CD8-positive, alpha-beta memory T cell (primary cell): ENCODE results near the gene EIPR1. TPM values are rescaled to one million over a fixed set of nuclear protein-coding genes. Genes with fewer than 3 reads are reported as not detected.
A peak's percentile ranks its signal among the peaks of the same experiment; 100 is the strongest.

Experiments used
- CTCF ChIA-PET: fragments of 350-600 bp; sonication (Branson Sonifier 250); formaldehyde crosslinking; loops from one replicate; lab custom pipeline; 2021; ENCODE audit warnings: antibody characterized with exemption; lab: Charles Lee
- POLR2A ChIA-PET: fragments of 350-600 bp; sonication (Branson Sonifier 250); formaldehyde crosslinking; loops from one replicate; lab custom pipeline; 2021; ENCODE audit warnings: antibody characterized with exemption; lab: Charles Lee
- DNase-seq, 5 donors: peaks; one replicate each; pipeline versions ENCODE4 v3.0.0 to v3.0.0-alpha.2; 2020 to 2022; ENCODE audit warnings: mixed read lengths in 1 of 5
- H3K27ac ChIP-seq: one replicate; pipeline ENCODE4 v1.7.0; 2013; ENCODE audit warnings: low read depth, mild to moderate bottlenecking, low read length, moderate library complexity
- H3K27me3 ChIP-seq: 2 replicates; pipeline ENCODE4 v1.7.0; 2013; ENCODE audit warnings: low read length, mild to moderate bottlenecking; ENCODE audit not compliant: insufficient read depth, poor library complexity, severe bottlenecking
- H3K36me3 ChIP-seq: 2 replicates; pipeline ENCODE4 v1.7.0; 2013; ENCODE audit warnings: mild to moderate bottlenecking, low read length, moderate library complexity; ENCODE audit not compliant: insufficient read depth
- H3K4me1 ChIP-seq: 2 replicates; pipeline ENCODE4 v1.7.0; 2013; ENCODE audit warnings: mild to moderate bottlenecking, low read length, moderate library complexity; ENCODE audit not compliant: insufficient read depth
- H3K4me3 ChIP-seq: 2 replicates; pipeline ENCODE4 v1.7.0; 2013; ENCODE audit warnings: mild to moderate bottlenecking, low read length
- H3K9me3 ChIP-seq: 2 replicates; pipeline ENCODE4 v1.7.0; 2013; ENCODE audit warnings: mild to moderate bottlenecking, low read length
- H3K27ac Mint-ChIP-seq, 8 donors: one replicate each; pipeline ENCODE4 v1.8.0; 2020 to 2021; ENCODE audit warnings: mixed read lengths in 8 of 8, mild to moderate bottlenecking in 6 of 8, inconsistent platforms in 3 of 8, moderate library complexity in 3 of 8
- H3K27me3 Mint-ChIP-seq, 2 donors: one replicate each; pipeline ENCODE4 v1.8.0; 2020 to 2021; ENCODE audit warnings: mixed read lengths in 2 of 2, mild to moderate bottlenecking in 1 of 2, moderate library complexity in 1 of 2
- H3K36me3 Mint-ChIP-seq, 3 donors: one replicate each; pipeline ENCODE4 v1.8.0; 2020 to 2021; ENCODE audit warnings: mixed read lengths in 3 of 3, inconsistent platforms in 1 of 3, mild to moderate bottlenecking in 1 of 3
- H3K4me1 Mint-ChIP-seq, 3 donors: one replicate each; pipeline ENCODE4 v1.8.0; 2020 to 2021; ENCODE audit warnings: mixed read lengths in 3 of 3, inconsistent platforms in 1 of 3, mild to moderate bottlenecking in 1 of 3
- H3K4me3 Mint-ChIP-seq, 7 donors: one replicate each; pipeline ENCODE4 v1.8.0; 2020 to 2021; ENCODE audit warnings: mixed read lengths in 7 of 7, mild to moderate bottlenecking in 6 of 7, moderate library complexity in 4 of 7, inconsistent platforms in 2 of 7
- H3K9me3 Mint-ChIP-seq, 5 donors: one replicate each; pipeline ENCODE4 v1.8.0; 2020 to 2022; ENCODE audit warnings: mixed read lengths in 5 of 5, mild to moderate bottlenecking in 3 of 5, moderate library complexity in 2 of 5, inconsistent platforms in 1 of 5
- polyA plus RNA-seq: library from polyadenylated mRNA; unstranded; fragments of 300-500 nt; fragmentation: Illumina TruSeq; gene quantifications from one replicate; pipeline ENCODE4 v1.2.3, GENCODE V29; 2021
- total RNA-seq, 2 experiments: library from RNA; stranded (reverse); gene quantifications; one replicate each; pipeline ENCODE4 v1.2.3, GENCODE V29; 2021

The EIPR1 gene
- total and polyA plus RNA-seq, 3 experiments from 2014 or later = 39.2 to 43.9 (median 41.6) TPM

DNA sequence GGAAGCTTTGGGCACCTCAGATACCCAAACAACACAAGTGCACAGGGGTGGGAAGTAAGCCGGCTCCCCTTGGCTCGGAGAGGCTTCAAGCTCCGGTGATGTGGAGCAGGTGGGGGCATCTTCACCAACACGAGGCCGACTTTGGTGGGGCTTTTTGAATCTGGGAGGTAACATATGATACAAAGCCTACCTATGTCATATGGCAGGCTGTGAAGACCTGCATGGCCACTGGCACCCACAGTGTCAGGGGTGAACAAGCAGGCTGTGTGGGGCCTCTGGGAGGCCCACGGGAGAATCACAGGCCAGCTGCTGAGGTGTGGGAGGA lies 109.0 kb downstream of the EIPR1 start:
- H3K9me3 ChIP-seq = no peaks in the 10 kb centered on the region
- no peak overlapping the region for H3K4me3 ChIP-seq
- H3K4me1 ChIP-seq = no peaks in the 10 kb centered on the region
- no peak overlapping the region for H3K27ac ChIP-seq
- no peak overlapping the region for H3K4me3 Mint-ChIP-seq
- H3K27ac Mint-ChIP-seq = no peak overlapping the region
- DNase-seq = no peak
- no peaks in the 10 kb centered on the region for H3K27me3 ChIP-seq
- H3K9me3 Mint-ChIP-seq = no peaks in the 10 kb centered on the region
- peaks cover 0 to 10% (median 4%) of the 10 kb centered on the region in 3 donors for H3K4me1 Mint-ChIP-seq
- POLR2A ChIA-PET = no interaction called here
- CTCF ChIA-PET = no interaction called here
- peaks cover 4 to 19% (median 18%) of the 10 kb centered on the region in 3 donors for H3K36me3 Mint-ChIP-seq
- peaks cover 0 to 2% of the 10 kb centered on the region in 2 donors for H3K27me3 Mint-ChIP-seq
- no peaks in the 10 kb centered on the region for H3K36me3 ChIP-seq

DNA sequence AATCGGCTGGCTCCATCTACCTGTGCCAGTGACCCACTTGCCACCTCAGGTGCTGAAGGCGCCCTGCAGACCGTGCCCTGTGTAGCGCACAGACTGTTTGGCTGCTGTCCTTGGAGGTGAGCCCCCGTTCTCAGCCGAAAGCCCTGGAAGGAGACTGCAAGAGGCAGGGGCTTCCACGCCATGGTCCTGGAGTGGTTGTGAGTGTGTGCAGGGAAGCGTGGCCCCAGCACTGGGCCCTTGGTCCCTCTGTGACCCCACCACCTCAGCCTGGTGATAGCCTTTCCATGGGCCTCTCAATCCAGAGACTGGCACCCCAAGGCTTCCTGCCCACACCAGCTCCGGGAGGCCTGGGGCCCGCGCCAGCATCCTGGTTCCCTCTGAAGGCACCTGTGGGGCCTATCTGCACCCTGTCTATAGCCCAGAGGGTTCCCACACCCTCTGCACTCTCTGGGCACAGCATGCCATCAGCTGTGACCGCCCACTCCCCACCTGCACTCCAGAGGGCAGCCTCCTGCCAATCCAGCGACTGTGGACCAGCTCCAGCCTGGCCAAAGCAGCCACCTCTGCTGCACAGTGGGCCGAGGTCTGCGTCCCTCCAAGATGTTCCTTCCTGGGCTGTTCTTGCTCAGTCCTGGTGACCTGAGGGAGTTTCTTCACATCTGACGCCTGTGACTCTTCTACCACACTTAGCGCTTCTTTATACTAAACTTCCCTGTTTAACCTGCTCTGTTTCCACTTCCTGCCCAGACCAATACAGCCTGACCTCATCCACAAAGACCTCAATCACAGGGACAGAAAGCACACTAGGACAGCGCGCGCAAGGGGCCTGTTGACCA lies 109.5 kb downstream of the EIPR1 start:
- Histone ChIP-seq H3K27ac (no peak overlapping the region), H3K36me3 (no peaks in the 10 kb centered on the region), H3K4me3 (no peak overlapping the region), H3K9me3 (no peaks in the 10 kb centered on the region), H3K4me1 (no peaks in the 10 kb centered on the region), H3K27me3 (no peaks in the 10 kb centered on the region)
- H3K4me3 Mint-ChIP-seq = no peak overlapping the region
- no peak overlapping the region for H3K27ac Mint-ChIP-seq
- no peak for DNase-seq
- H3K9me3 Mint-ChIP-seq = no peaks in the 10 kb centered on the region
- peaks cover 6 to 22% (median 15%) of the 10 kb centered on the region in 3 donors for H3K36me3 Mint-ChIP-seq
- H3K4me1 Mint-ChIP-seq = peaks cover 0 to 10% (median 4%) of the 10 kb centered on the region in 3 donors
- POLR2A ChIA-PET = no interaction called here
- CTCF ChIA-PET = no interaction called here
- peaks cover 0 to 2% of the 10 kb centered on the region in 2 donors for H3K27me3 Mint-ChIP-seq

GRCh38 chr2:3266925-3267867 lies 110.4 kb downstream of the EIPR1 start:
- POLR2A ChIA-PET = no interaction called here
- CTCF ChIA-PET = no interaction called here

GRCh38 chr2:3265981-3266924 lies 111.4 kb downstream of the EIPR1 start:
- Histone ChIP-seq H3K36me3 (no peaks in the 10 kb centered on the region), H3K27me3 (no peaks in the 10 kb centered on the region), H3K4me3 (no peak overlapping the region), H3K9me3 (no peaks in the 10 kb centered on the region), H3K27ac (no peak overlapping the region), H3K4me1 (no peaks in the 10 kb centered on the region)
- H3K27ac Mint-ChIP-seq = peak overlapping the region in 1 of 8 donors; percentile 21
- no peak overlapping the region for H3K4me3 Mint-ChIP-seq
- ChIA-PET CTCF (no interaction called here), POLR2A (no interaction called here)
- no peaks in the 10 kb centered on the region for H3K9me3 Mint-ChIP-seq
- DNase-seq = peak in 1 of 5 donors; percentile 12
- no peaks in the 10 kb centered on the region for H3K27me3 Mint-ChIP-seq
- peaks cover 9 to 26% (median 10%) of the 10 kb centered on the region in 3 donors for H3K36me3 Mint-ChIP-seq
- H3K4me1 Mint-ChIP-seq = peaks cover 4 to 10% (median 6%) of the 10 kb centered on the region in 3 donors

More at GRCh38 chr2:3266925-3267867, 110.4 kb downstream of the EIPR1 start:
- H3K9me3 Mint-ChIP-seq = no peaks in the 10 kb centered on the region
- no peak for DNase-seq
- H3K4me1 Mint-ChIP-seq = peaks cover 3 to 10% (median 4%) of the 10 kb centered on the region in 3 donors
- H3K36me3 Mint-ChIP-seq = peaks cover 9 to 25% (median 16%) of the 10 kb centered on the region in 3 donors
- Histone ChIP-seq H3K4me1 (no peaks in the 10 kb centered on the region), H3K27ac (no peak overlapping the region), H3K36me3 (no peaks in the 10 kb centered on the region), H3K9me3 (no peaks in the 10 kb centered on the region), H3K4me3 (no peak overlapping the region), H3K27me3 (no peaks in the 10 kb centered on the region)
- H3K27me3 Mint-ChIP-seq = no peaks in the 10 kb centered on the region
- H3K4me3 Mint-ChIP-seq = no peak overlapping the region
- no peak overlapping the region for H3K27ac Mint-ChIP-seq

DNA sequence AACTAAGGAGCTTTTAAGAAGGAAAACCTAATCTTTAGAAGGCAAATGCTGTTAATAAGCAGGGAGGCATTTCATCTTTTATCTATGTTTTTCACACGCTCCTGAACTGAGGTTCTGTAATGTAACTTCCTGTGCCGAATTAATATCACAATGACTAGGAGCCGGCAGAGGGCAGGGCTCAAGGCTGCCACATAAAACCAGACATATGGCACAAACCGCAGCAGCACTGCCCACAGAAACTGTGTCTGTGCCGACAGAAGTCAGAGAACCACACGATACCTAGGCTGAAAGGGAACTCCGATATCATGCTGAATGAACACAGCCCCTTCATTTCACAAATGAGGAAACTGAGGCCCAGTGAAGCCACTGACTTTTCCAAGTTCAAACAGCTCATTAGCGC lies 112.1 kb downstream of the EIPR1 start:
- H3K36me3 Mint-ChIP-seq = peaks cover 4 to 25% (median 9%) of the 10 kb centered on the region in 3 donors
- no peaks in the 10 kb centered on the region for H3K27me3 ChIP-seq
- H3K27ac Mint-ChIP-seq = peak overlapping the region in 1 of 8 donors; percentile 51
- CTCF ChIA-PET = no interaction called here
- H3K4me3 ChIP-seq = no peak overlapping the region
- peaks cover 4 to 10% (median 7%) of the 10 kb centered on the region in 3 donors for H3K4me1 Mint-ChIP-seq
- no peak overlapping the region for H3K4me3 Mint-ChIP-seq
- no peak for DNase-seq
- no peak overlapping the region for H3K27ac ChIP-seq
- H3K4me1 ChIP-seq = no peaks in the 10 kb centered on the region
- H3K36me3 ChIP-seq = no peaks in the 10 kb centered on the region
- H3K9me3 Mint-ChIP-seq = no peaks in the 10 kb centered on the region
- POLR2A ChIA-PET = no interaction called here
- H3K9me3 ChIP-seq = no peaks in the 10 kb centered on the region
- H3K27me3 Mint-ChIP-seq = no peaks in the 10 kb centered on the region

DNA sequence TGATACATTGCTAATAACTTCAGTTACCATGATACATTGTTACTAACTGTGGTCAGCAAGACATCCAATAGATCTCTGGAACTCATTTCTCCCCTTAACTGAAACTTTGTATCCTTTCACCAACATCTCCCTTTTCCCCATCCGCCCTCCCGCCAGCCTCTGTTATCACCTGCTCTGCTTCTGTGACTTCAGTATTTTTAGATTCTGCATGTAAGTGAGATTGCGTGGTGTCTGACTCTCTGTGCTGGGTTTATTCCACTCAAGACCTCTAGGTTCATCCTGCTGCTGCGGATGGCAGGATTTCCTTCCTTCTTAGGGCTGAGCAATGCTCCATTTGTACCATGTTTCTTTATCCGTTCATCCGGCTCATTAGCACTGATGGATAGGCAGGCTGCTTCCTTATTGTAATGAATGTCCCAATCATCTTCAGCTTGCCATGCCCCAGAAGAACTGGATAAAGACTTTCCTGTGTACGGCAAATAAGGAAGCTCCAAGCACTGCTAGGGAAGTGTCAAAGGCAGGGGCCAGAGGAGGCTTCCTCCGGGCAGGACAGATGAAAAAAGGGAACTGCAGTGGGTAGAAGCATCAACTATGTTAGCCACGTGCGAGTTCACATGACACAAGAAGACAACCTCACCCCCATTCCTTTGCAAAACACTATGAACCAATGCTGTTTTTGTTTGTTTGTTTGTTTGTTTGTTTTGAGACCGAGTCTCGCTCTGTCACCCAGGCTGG lies 113.4 kb downstream of the EIPR1 start:
- H3K4me1 Mint-ChIP-seq = peaks cover 7 to 10% (median 9%) of the 10 kb centered on the region in 3 donors
- no peaks in the 10 kb centered on the region for H3K4me1 ChIP-seq

DNA sequence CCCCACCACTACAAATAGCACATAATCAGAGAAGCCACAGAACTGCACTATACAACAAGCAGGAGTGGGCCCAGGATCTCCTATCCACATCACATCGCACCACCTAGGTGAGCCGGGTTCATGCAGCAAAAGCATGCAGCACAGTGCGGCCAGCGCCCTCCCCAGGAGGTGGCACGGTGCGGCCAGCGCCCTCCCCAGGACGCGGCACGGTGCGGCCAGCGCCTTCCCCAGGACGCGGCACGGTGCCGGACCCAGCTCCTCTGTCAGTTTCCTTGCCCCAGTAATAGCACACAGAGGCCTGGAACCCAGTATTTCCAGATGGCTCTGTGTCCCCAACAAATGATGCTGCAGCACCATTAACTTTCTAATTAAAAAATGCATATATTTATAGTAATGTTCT lies 114.1 kb downstream of the EIPR1 start:
- Mint-ChIP-seq H3K27me3 (no peaks in the 10 kb centered on the region), H3K9me3 (no peaks in the 10 kb centered on the region)
- no peak for DNase-seq

More for the DNA sequence above, 113.4 kb downstream of the EIPR1 start:
- ChIA-PET POLR2A (no interaction called here), CTCF (no interaction called here)
- Histone ChIP-seq H3K27ac (no peak overlapping the region), H3K9me3 (no peaks in the 10 kb centered on the region), H3K36me3 (no peaks in the 10 kb centered on the region), H3K4me3 (no peak overlapping the region), H3K27me3 (no peaks in the 10 kb centered on the region)
- no peak for DNase-seq
- peaks cover 4 to 22% (median 9%) of the 10 kb centered on the region in 3 donors for H3K36me3 Mint-ChIP-seq
- no peak overlapping the region for H3K4me3 Mint-ChIP-seq
- H3K27ac Mint-ChIP-seq = no peak overlapping the region
- no peaks in the 10 kb centered on the region for H3K9me3 Mint-ChIP-seq
- no peaks in the 10 kb centered on the region for H3K27me3 Mint-ChIP-seq

More for the DNA sequence above, 114.1 kb downstream of the EIPR1 start:
- peaks cover 7 to 13% (median 10%) of the 10 kb centered on the region in 3 donors for H3K4me1 Mint-ChIP-seq
- H3K27ac Mint-ChIP-seq = no peak overlapping the region
- no peak overlapping the region for H3K4me3 Mint-ChIP-seq
- ChIA-PET CTCF (no interaction called here), POLR2A (no interaction called here)
- Histone ChIP-seq H3K27ac (no peak overlapping the region), H3K27me3 (no peaks in the 10 kb centered on the region), H3K36me3 (no peaks in the 10 kb centered on the region), H3K9me3 (no peaks in the 10 kb centered on the region), H3K4me1 (no peaks in the 10 kb centered on the region), H3K4me3 (no peak overlapping the region)
- H3K36me3 Mint-ChIP-seq = peaks cover 4 to 22% (median 9%) of the 10 kb centered on the region in 3 donors
